HepG2 (cell line): ENCODE measurements around the gene CDC6. TPM values are rescaled to one million over a fixed set of nuclear protein-coding genes. Genes with fewer than 3 reads are reported as not detected.
A peak's percentile ranks its signal among the peaks of the same experiment; 100 is the strongest.

Source experiments
- ATM ChIP-seq: fragments of 450-650 bp; IDR thresholded peaks from 2 replicates; pipeline ENCODE4 v1.7.1; 2017; ENCODE audit warnings: mild to moderate bottlenecking, borderline replicate concordance
- BHLHE40 ChIP-seq: IDR thresholded peaks from 2 replicates; pipeline ENCODE4 v1.6.1; 2011; ENCODE audit warnings: low read length, improper control_type of control experiment
- CBX1 ChIP-seq: IDR thresholded peaks from one replicate; pipeline ENCODE4 v1.6.1; 2016; ENCODE audit warnings: antibody characterized with exemption, low read depth
- CSRNP1 ChIP-seq: sonication (generic); formaldehyde crosslinking; IDR thresholded peaks from 2 replicates; pipeline ENCODE4 v1.8.1; 2023; ENCODE audit warnings: mild to moderate bottlenecking, missing genetic modification reagents
- FOXO4 ChIP-seq: sonication (generic); formaldehyde crosslinking; conservative IDR thresholded peaks from 2 replicates; pipeline ENCODE4 v1.8.1; 2023; ENCODE audit warnings: missing genetic modification reagents
- GPBP1L1 ChIP-seq: sonication (generic); formaldehyde crosslinking; IDR thresholded peaks from 2 replicates; pipeline ENCODE4 v1.5.0; 2020; ENCODE audit warnings: mild to moderate bottlenecking, missing genetic modification reagents
- KAT2B ChIP-seq: fragments of 150-350 bp; IDR thresholded peaks from 2 replicates; pipeline ENCODE4 v1.6.1; 2014; ENCODE audit warnings: low read depth, low read length, borderline replicate concordance
- KMT2A ChIP-seq: sonication (generic); formaldehyde crosslinking; IDR thresholded peaks from 2 replicates; pipeline ENCODE4 v1.4.0; 2020; ENCODE audit warnings: missing genetic modification reagents
- LCORL ChIP-seq, 2 experiments: fragments of 450-650 bp in 1 of 2; sonication (generic) in 1 of 2; formaldehyde crosslinking in 1 of 2; IDR thresholded peaks; 2 replicates each; pipeline versions ENCODE4 v1.5.0 to v1.6.1; 2017 to 2020; ENCODE audit warnings: antibody characterized with exemption in 1 of 2, missing genetic modification reagents in 1 of 2
- MATR3 ChIP-seq: sonication (generic); formaldehyde crosslinking; IDR thresholded peaks from 2 replicates; pipeline ENCODE4 v1.4.0; 2020; ENCODE audit warnings: missing genetic modification reagents
- NCOA2 ChIP-seq: sonication (generic); formaldehyde crosslinking; IDR thresholded peaks from 2 replicates; pipeline ENCODE4 v1.8.0; 2022; ENCODE audit warnings: inconsistent platforms
- NR2F2 ChIP-seq: IDR thresholded peaks from 2 replicates; pipeline ENCODE4 v1.6.1; 2012; ENCODE audit warnings: low read depth, inconsistent platforms, borderline replicate concordance
- PITX1 ChIP-seq: sonication (generic); formaldehyde crosslinking; IDR thresholded peaks from 2 replicates; pipeline ENCODE4 v1.5.1; 2020; ENCODE audit warnings: mild to moderate bottlenecking, missing genetic modification reagents
- PPARG ChIP-seq: conservative IDR thresholded peaks from 2 replicates; pipeline ENCODE4 v1.6.1; 2016; ENCODE audit warnings: missing biosample characterization, missing genetic modification reagents
- RFX1 ChIP-seq: fragments of 450-650 bp; IDR thresholded peaks from 2 replicates; pipeline ENCODE4 v1.6.1; 2017
- SMAD3 ChIP-seq: sonication (generic); formaldehyde crosslinking; IDR thresholded peaks from 2 replicates; pipeline ENCODE4 v1.4.0; 2020; ENCODE audit warnings: missing genetic modification reagents
- SNRNP70 ChIP-seq: fragments of 200-400 bp; formaldehyde crosslinking; IDR thresholded peaks from 2 replicates; pipeline ENCODE4 v1.6.1; 2017; ENCODE audit warnings: mild to moderate bottlenecking, low read depth, low read length, moderate library complexity
- SP140L ChIP-seq: sonication (generic); formaldehyde crosslinking; IDR thresholded peaks from 2 replicates; pipeline ENCODE4 v1.4.0; 2020; ENCODE audit warnings: missing genetic modification reagents, borderline replicate concordance
- ZFP36L1 ChIP-seq: sonication (generic); formaldehyde crosslinking; IDR thresholded peaks from 2 replicates; pipeline ENCODE4 v1.8.0; 2022; ENCODE audit warnings: mild to moderate bottlenecking, missing genetic modification reagents, moderate library complexity
- ZNF101 ChIP-seq: sonication (generic); formaldehyde crosslinking; IDR thresholded peaks from 2 replicates; pipeline ENCODE4 v1.4.0; 2020; ENCODE audit warnings: mild to moderate bottlenecking, low read depth, missing genetic modification reagents, borderline replicate concordance
- ZNF205 ChIP-seq: IDR thresholded peaks from 2 replicates; pipeline ENCODE4 v1.6.1; 2018; ENCODE audit warnings: missing biosample characterization, missing genetic modification reagents
- ZNF225 ChIP-seq: sonication (generic); formaldehyde crosslinking; IDR thresholded peaks from 2 replicates; pipeline ENCODE4 v1.4.0; 2020; ENCODE audit warnings: mild to moderate bottlenecking, missing genetic modification reagents
- ZNF253 ChIP-seq: sonication (generic); formaldehyde crosslinking; IDR thresholded peaks from 2 replicates; pipeline ENCODE4 v1.8.0; 2022; ENCODE audit warnings: mild to moderate bottlenecking, missing genetic modification reagents, borderline replicate concordance
- ZNF331 ChIP-seq: sonication (generic); formaldehyde crosslinking; IDR thresholded peaks from 2 replicates; pipeline ENCODE4 v1.4.0; 2020; ENCODE audit warnings: missing genetic modification reagents
- ZNF451 ChIP-seq: sonication (generic); formaldehyde crosslinking; IDR thresholded peaks from 2 replicates; pipeline ENCODE4 v1.5.0; 2020; ENCODE audit warnings: mild to moderate bottlenecking, missing genetic modification reagents
- ZNF510 ChIP-seq: sonication (generic); formaldehyde crosslinking; IDR thresholded peaks from 2 replicates; pipeline ENCODE4 v1.4.0; 2020; ENCODE audit warnings: low read depth, mild to moderate bottlenecking, missing genetic modification reagents
- ZNF761 ChIP-seq: sonication (generic); formaldehyde crosslinking; conservative IDR thresholded peaks from 2 replicates; pipeline ENCODE4 v1.4.0; 2020; ENCODE audit warnings: mild to moderate bottlenecking, missing genetic modification reagents
- polyA plus RNA-seq, 8 experiments: library from polyadenylated mRNA; depleted of rRNA in 3 of 8; stranded (reverse) in 7 of 8; unstranded in 1 of 8; fragments of >200 nt; fragmentation: Illumina TruSeq in 4 of 8; extraction: Trizol in 4 of 8; gene quantifications; 2 replicates each; pipeline versions ENCODE4 v1.2.1 to v1.2.3, GENCODE V29; 2011 to 2016; ENCODE audit warnings: low read depth in 4 of 8, missing spikeins in 1 of 8, mixed read lengths in 1 of 8; ENCODE audit not compliant: insufficient read depth in 1 of 8
- total RNA-seq, 5 experiments: library from RNA; depleted of rRNA; stranded (reverse); fragments of >200 nt; fragmentation: Illumina TruSeq; extraction: Trizol; gene quantifications; 2 replicates each; pipeline ENCODE4 v1.2.3, GENCODE V29; 2016; ENCODE audit warnings: low read depth in 1 of 5

The CDC6 gene
- total and polyA plus RNA-seq, 2 of the 13 experiments (the other 11 are each of a cell fraction or from before 2014, with no cell fraction given) = 17.4 to 114 TPM

- TF ChIP-seq ATM = no peak
- TF ChIP-seq ZNF205 (CRISPR knock-in tag) = no peak; the same call in 1 of the 2 replicates
- TF ChIP-seq SMAD3 = peak; percentile 55; the same call in 1 of the 2 replicates
- no peak for TF ChIP-seq ZNF331 (CRISPR knock-in tag)
- TF ChIP-seq ZNF451 (CRISPR knock-in tag) = peak; percentile 92; the same call in 1 of the 2 replicates
- TF ChIP-seq ZNF253 = 0 out of 2 replicates have a peak, but pooled peaks have one; percentile 44
- TF ChIP-seq NCOA2 (CRISPR knock-in tag) = peak; percentile 29; the same call in 1 of the 2 replicates
- no peak for TF ChIP-seq LCORL (IDR thresholded peaks at IDR 0.05)
- 0 out of 2 replicates have a peak, but pooled peaks have one; percentile 59 for TF ChIP-seq LCORL (CRISPR knock-in tag; IDR thresholded peaks at IDR 0.05)
- no peak for TF ChIP-seq KAT2B
- TF ChIP-seq PITX1 (CRISPR knock-in tag) = peak; percentile 34; the same call in 1 of the 2 replicates
- TF ChIP-seq ZNF101 (CRISPR knock-in tag) = no peak
- no peak for TF ChIP-seq MATR3 (CRISPR knock-in tag)
- TF ChIP-seq NR2F2 = no peak
- no peak for TF ChIP-seq SNRNP70
- TF ChIP-seq RFX1 = no peak
- TF ChIP-seq CBX1 = no peak
- TF ChIP-seq BHLHE40 = no peak
- TF ChIP-seq ZFP36L1 (CRISPR knock-in tag) = peak; percentile 30; the same call in 1 of the 2 replicates
- TF ChIP-seq FOXO4 = no peak
- TF ChIP-seq SP140L (CRISPR knock-in tag) = no peak
- peak; percentile 87 for TF ChIP-seq ZNF225 (CRISPR knock-in tag)
- 0 out of 2 replicates have a peak, but pooled peaks have one; percentile 58 for TF ChIP-seq ZNF761 (CRISPR knock-in tag)
- no peak; the same call in 1 of the 2 replicates for TF ChIP-seq ZNF510 (CRISPR knock-in tag)
- TF ChIP-seq GPBP1L1 (CRISPR knock-in tag) = no peak
- peak; percentile 46; the same call in 1 of the 2 replicates for TF ChIP-seq CSRNP1 (CRISPR knock-in tag)
- TF ChIP-seq PPARG (CRISPR knock-in tag) = peak; percentile 52; the same call in 1 of the 2 replicates
- peak; percentile 71; the same call in 1 of the 2 replicates for TF ChIP-seq KMT2A
Measured at GRCh38 chr17:40340880-40341807, 53.5 kb downstream of the CDC6 start (continued).
